Measurements from ENCODE around the gene PRDM5.

GRCh38 chr4:120659616-120660170 lies 262.8 kb downstream of the PRDM5 start:
- TF ChIP-seq CTCF (IDR thresholded peaks at IDR 0.05 in 2 of 3, conservative IDR thresholded peaks at IDR 0.05 in 1 of 3; ENCODE audit: borderline replicate concordance in 1 of 3, insufficient read depth in 1 of 3, low read depth in 2 of 3, low read length in 2 of 3) (no peak), JUND (IDR thresholded peaks at IDR 0.05) (no peak), EZH2phosphoT487 (IDR thresholded peaks at IDR 0.05; ENCODE audit: borderline replicate concordance) (no peak), YY1 (IDR thresholded peaks at IDR 0.05; ENCODE audit: extremely low read depth, insufficient replicate concordance, low read depth, low read length) (no peak), EZH2 (IDR thresholded peaks at IDR 0.05) (no peak), RAD21 (IDR thresholded peaks at IDR 0.05; ENCODE audit: low read depth) (no peak), CEBPB (IDR thresholded peaks at IDR 0.05; ENCODE audit: low read depth) (no peak), SRF (IDR thresholded peaks at IDR 0.05; ENCODE audit: low read depth) (no peak), ZFX (IDR thresholded peaks at IDR 0.05) (no peak), EGR1 (IDR thresholded peaks at IDR 0.05; ENCODE audit: low read depth) (no peak), SP1 (IDR thresholded peaks at IDR 0.05; ENCODE audit: low read depth) (no peak), TCF7L2 (IDR thresholded peaks at IDR 0.05; ENCODE audit: borderline replicate concordance, extremely low read depth, insufficient read depth, insufficient read length) (no peak), POLR2A (IDR thresholded peaks at IDR 0.05; ENCODE audit: borderline replicate concordance, extremely low read depth, insufficient read depth, insufficient read length) (no peak)
